Endometrial microvascular endothelial cells (primary cell): ENCODE results near the gene CCDC183. TPM values are rescaled to one million over a fixed set of nuclear protein-coding genes. Genes with fewer than 3 reads are reported as not detected.
"Not testable (repeated sequence)": the region's sequence is repeated elsewhere in the genome, so short reads cannot be mapped to it uniquely, and the experiment has no call there.

Source experiments
- in situ Hi-C: cut with HindIII; loops from 2 replicates; pipeline ENCODE4 v1.10.0; 2017; ENCODE audit warnings: low sequenced_read_pairs, low pct_unique_long_range_greater_than_20kb; ENCODE audit errors: inconsistent ontology term
- total RNA-seq: library from RNA; depleted of rRNA; stranded (reverse); fragments of >200 nt; gene quantifications from one replicate; pipeline ENCODE4 v1.2.3, GENCODE V29; 2015; ENCODE audit errors: inconsistent ontology term

The CCDC183 gene
- not detected for total RNA-seq

GRCh38 chr9:136796238-136796774 is at the start of gene CCDC183:
TSS of gene CCDC183 (plus strand) at chr9:136796338. CDS start at chr9:136796398, 60 bp downstream.
- in situ Hi-C loops: no loop called here

DNA sequence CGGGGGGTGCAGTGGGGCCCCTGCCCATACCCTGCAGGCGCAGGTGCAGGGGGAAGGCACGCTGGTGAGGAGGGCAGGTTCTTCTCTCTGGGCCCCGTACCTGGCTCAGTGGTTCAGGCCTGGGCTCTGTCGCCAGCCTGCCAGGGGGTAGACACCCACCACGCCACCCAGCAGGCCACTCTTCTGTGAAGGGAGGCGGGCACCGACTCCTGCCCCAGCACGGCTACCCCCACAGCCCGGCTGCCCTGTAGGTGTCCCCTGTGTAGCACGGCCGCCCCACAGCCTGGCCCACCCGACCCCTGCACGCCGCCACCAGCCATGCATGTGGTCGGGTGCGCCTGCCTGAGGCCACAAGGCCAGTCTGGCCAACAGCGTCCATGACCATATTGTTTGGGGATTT is 49.5 kb upstream of the CCDC183 start:
- in situ Hi-C loops: no loop called here

- in situ Hi-C loops: no loop called here
Measured at GRCh38 chr9:136747161-136748060, 48.7 kb upstream of the CCDC183 start.

DNA sequence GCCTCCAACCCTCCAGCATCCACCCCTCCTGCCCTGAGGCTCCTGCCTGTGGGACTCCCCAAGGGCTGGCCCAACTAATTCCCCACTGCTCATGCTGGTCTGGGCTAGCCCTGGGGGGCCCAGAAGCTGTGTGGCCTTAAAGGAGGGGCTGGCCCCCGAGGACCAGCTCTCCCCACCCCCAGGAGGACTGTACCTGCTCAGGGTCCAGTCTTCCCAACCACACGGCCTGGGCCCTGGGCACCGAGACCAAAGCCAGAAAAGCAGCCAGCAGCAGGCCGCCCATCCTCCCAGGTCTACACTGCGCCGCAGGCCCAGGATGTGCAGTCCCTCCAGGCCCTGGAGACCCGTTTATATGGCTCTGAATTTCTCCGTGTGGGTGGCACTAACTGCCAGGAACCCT is 47.9 kb upstream of the CCDC183 start, which contains the start of gene LCN6:
Gene LCN6, minus strand, starts transcription at position 325 of the 400 bp plus-strand sequence. Its CDS starts 42 bp downstream, at position 283.
- in situ Hi-C loops: no loop called here

- in situ Hi-C loops: no loop called here
Measured at GRCh38 chr9:136748666-136749611, 47.2 kb upstream of the CCDC183 start.

DNA sequence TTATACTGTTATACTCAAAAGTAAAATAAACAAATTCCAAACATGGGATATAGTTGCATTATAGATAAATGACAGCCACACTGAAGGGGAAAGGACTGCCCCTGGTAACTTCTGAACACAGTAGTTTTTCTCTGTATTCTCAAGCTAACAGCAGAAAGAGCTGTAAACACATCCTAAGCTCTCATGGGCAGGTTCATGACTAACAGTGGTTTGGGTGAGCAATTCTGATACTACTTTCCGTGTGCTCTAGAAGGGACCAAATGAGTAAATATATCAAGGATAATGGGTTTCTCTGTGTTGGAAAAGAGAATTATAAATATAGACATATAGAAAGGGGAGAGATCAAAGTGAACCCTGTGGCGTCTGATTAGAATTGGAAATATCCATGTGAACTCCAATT is 45.6 kb upstream of the CCDC183 start:
- in situ Hi-C loops: no loop called here

- in situ Hi-C loops: no loop called here
Measured at GRCh38 chr9:136751244-136751643, 44.9 kb upstream of the CCDC183 start.

- in situ Hi-C loops: no loop called here
Measured at GRCh38 chr9:136751814-136752213, 44.3 kb upstream of the CCDC183 start.

GRCh38 chr9:136753371-136754058 is 42.6 kb upstream of the CCDC183 start:
- in situ Hi-C loops: no loop called here

DNA sequence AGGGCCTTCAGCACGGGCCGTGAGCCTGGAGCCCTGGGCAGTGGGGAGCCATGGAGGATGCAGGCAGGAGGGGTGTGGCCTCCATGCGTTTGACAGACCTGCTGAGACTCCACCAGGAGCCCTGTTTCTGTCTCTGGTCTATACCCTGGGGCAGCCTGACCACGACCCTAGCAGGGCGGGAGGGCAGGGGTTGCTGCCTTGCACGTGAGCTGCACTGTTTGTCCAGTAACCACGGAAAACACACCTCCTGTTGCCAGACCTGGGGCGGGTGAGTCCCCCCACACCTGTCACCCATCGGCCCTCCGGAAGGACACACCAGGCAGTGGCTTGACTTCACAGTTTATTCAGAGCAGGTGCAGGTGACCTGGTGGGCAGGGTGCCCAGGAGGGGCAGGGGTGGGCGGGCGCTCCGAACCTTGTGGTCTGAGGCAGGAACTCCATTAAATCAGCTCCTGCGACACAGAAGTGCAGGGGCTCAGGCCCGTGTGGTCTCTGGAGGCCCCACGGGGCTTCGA is 42.0 kb upstream of the CCDC183 start:
- in situ Hi-C loops: no loop called here

DNA sequence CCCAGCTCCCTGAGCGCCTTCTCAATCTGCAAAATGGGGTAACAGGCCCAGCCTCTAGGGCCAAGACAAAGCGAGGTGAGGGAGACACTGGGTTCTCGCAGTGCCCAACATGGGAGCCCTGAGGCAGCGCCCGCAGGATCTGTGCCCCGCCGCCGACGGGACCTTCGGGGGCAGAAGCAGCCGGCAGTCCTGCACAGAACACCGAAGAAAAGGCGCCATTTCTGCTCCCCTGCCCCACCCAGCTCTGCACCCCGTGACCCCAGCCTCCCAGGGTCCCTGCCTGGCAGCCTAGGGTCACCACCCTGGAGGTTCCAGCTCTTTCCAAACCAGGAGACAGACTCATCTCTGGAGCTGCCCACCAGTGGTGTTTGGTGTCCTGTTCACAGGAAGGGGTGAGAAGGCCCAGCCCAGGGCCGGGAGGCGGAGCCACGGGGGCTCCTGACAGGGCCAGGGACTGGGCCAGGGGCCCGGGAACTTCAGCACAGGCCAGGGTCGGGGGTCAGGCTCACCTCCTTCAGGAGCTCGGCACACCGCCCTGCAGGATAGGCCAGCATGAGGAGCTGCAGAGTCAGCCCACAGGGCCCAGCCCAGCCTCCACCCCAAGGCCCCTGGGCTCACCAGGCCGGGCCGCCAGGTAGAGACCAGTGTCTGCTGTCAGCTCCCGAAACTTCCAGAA is 41.4 kb upstream of the CCDC183 start:
- in situ Hi-C loops: no loop called here

GRCh38 chr9:136755302-136756133 is 40.6 kb upstream of the CCDC183 start:
- in situ Hi-C loops: not testable (repeated sequence)

DNA sequence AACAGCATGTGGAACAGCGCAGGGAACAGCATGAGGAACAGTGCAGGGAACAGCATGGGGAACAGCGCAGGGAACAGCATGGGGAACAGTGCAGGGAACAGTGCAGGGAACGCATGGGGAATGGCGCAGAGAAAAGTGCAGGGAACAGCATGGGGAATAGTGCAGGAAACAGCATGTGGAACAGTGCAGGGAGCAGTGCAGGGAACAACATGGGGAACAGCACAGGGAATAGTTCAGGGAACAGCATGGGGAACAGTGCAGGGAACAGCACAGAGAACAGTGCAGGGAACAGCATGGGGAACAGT is 40.1 kb upstream of the CCDC183 start:
- in situ Hi-C loops: no loop called here

DNA sequence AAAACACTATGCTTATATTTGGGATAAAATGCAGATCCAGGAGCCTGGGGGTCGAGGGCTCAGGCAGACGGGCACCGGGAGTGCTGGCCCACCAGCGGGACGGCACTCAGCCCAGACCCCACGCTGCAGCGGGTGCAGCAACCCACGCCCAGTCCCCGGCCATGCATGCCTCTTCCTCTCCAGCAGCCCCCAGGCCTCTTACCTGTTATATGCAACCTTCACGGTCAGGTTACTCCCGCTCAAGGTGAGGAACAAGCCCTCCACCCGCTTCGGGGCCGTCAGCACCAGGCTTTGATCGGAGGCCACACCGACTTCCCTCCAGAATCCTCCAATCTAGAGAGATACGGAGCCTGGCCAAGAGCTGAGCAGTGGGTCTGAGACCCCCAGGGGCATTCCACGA is 39.3 kb upstream of the CCDC183 start:
- in situ Hi-C loops: no loop called here

- in situ Hi-C loops: no loop called here
Measured at GRCh38 chr9:136757328-136757727, 38.8 kb upstream of the CCDC183 start.

DNA sequence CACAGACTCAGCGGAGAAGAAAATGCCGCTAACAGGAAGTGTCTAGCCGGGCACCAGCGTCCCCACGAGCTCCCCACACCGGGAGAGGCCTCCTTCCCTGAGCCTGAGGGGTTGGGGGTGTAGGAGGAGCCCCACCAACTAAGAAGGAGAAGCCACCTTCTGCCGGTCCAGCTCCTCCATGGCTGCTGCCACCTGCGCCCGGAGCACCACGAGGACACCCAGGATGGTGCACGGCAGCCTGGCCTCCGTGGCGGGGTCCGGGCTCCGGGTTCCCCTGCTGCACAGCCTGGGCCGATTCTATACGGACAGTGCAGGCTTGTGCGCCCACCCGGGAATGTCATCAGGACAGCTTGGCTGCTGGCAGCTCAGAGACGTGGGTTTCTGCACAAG is 38.4 kb upstream of the CCDC183 start:
- in situ Hi-C loops: no loop called here

- in situ Hi-C loops: no loop called here
Measured at GRCh38 chr9:136759001-136759400, 37.1 kb upstream of the CCDC183 start.
